SU-DHL-6 (cell line): ENCODE data around the gene ACSF3.

ENCODE experiments used
- H2AFZ ChIP-seq: fragments of 200-600 bp; sonication (generic); 2 replicates; pipeline ENCODE4 v1.6.1; 2014; ENCODE audit warnings: low read depth, mild to moderate bottlenecking, moderate library complexity, mixed read lengths, antibody characterized with exemption, low read length; ENCODE audit not compliant: severe bottlenecking
- H3F3A ChIP-seq: fragments of 200-600 bp; shearing (Covaris generic); 2 replicates; pipeline ENCODE4 v1.6.0; 2016; ENCODE audit warnings: antibody characterized with exemption, mild to moderate bottlenecking; ENCODE audit not compliant: insufficient read depth
- H3K27ac ChIP-seq: fragments of 200-600 bp; sonication (generic); 2 replicates; pipeline ENCODE4 v1.5.1; 2016; ENCODE audit warnings: low read depth, mild to moderate bottlenecking, low read length, moderate library complexity, mixed read lengths
- H3K27me3 ChIP-seq: fragments of 200-600 bp; sonication (generic), shearing (Covaris generic); 2 replicates; pipeline ENCODE4 v1.6.0; 2014; ENCODE audit warnings: mild to moderate bottlenecking, low read length
- H3K36me3 ChIP-seq: fragments of 200-600 bp; sonication (generic); 2 replicates; pipeline ENCODE4 v1.6.1; 2014; ENCODE audit warnings: mild to moderate bottlenecking, low read length, mixed read lengths
- H3K4me2 ChIP-seq: fragments of 300-600, 200-600 bp; shearing (Covaris generic), sonication (generic); 2 replicates; pipeline ENCODE4 v1.6.0; 2014; ENCODE audit warnings: low read length, low read depth, mild to moderate bottlenecking; ENCODE audit not compliant: poor library complexity, severe bottlenecking
- H3K4me3 ChIP-seq: fragments of 200-600 bp; sonication (generic); 2 replicates; pipeline ENCODE4 v1.5.1; 2014; ENCODE audit warnings: antibody characterized with exemption, low read length, mild to moderate bottlenecking, mixed read lengths; ENCODE audit not compliant: insufficient read depth, poor library complexity, severe bottlenecking
- H3K79me2 ChIP-seq: fragments of 200-600 bp; sonication (generic); 2 replicates; pipeline ENCODE4 v1.6.1; 2014; ENCODE audit warnings: mild to moderate bottlenecking, low read length, moderate library complexity; ENCODE audit not compliant: insufficient read depth
- H3K9ac ChIP-seq: fragments of 200-600 bp; sonication (generic); 2 replicates; pipeline ENCODE4 v1.7.0; 2014; ENCODE audit warnings: mild to moderate bottlenecking, low read length
- H3K9me2 ChIP-seq: fragments of 200-600 bp; sonication (generic); replicated peaks from 2 replicates; pipeline ENCODE4 v1.6.1; 2014; ENCODE audit warnings: low read length; ENCODE audit not compliant: insufficient read depth
- H3K9me3 ChIP-seq: fragments of 200-600 bp; sonication (generic); 2 replicates; pipeline ENCODE4 v1.6.1; 2014; ENCODE audit warnings: low read length, mixed read lengths; ENCODE audit not compliant: insufficient read depth
- H4K20me1 ChIP-seq: fragments of 200-600 bp; sonication (generic); 2 replicates; pipeline ENCODE4 v1.6.1; 2014; ENCODE audit warnings: low read depth, mild to moderate bottlenecking, antibody characterized with exemption, low read length, moderate library complexity, mixed read lengths
- CTCF ChIP-seq: fragments of 200-600 bp; sonication (generic); IDR thresholded peaks from one replicate; pipeline ENCODE4 v1.5.1; 2017; ENCODE audit warnings: antibody characterized with exemption, mild to moderate bottlenecking, low read length, moderate library complexity; ENCODE audit not compliant: insufficient read depth, poor library complexity, severe bottlenecking
- EZH2phosphoT487 ChIP-seq: fragments of 200-600 bp; sonication (generic), shearing (Covaris generic); conservative IDR thresholded peaks from 2 replicates; pipeline ENCODE4 v1.6.1; 2018; ENCODE audit warnings: mild to moderate bottlenecking, antibody characterized with exemption, low read length, moderate library complexity, mixed read lengths

Gene ACSF3

DNA sequence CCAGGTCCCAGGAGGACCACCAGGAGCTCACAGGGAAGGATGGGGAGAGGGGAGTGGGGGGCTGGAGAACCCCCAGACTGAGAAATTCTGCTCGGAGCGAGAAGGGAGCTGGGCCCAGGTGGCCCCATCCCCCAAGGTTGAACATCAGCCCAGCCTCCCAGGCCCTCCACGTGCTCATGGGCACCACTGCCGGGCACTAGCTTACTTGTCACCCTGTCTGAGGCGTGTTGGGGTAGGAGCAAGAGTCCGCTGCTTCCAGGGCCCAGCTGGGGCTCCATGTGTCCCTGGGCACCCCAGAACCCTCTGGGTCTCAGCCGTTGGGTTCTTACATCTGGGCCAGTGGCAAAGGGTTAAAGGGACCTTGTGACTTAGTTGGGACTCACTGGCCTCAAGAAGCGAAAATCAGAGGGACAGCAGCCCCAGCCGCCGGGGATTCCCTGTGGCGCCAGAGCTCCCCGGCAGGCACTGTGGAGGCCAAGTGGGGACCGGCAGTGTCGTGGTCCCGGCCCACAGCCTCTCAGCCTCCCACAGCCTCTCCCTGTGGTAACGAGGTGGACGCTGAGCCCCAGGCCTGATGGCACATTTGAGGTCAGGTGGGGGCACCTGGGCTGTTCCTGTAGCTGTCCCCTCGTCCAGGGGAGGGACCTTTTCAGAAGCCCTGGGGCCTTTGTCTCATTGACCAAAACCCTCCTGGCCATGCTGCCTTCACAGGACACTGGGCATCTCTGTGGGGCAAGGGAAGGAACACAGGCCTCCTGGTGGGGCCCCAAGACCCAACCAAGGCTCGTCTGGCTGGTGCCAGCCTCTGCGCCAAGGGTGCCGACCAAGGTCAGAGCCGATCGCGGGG is 44.2 kb downstream of the ACSF3 start:
- H3K36me3 ChIP-seq, result peaks cover 9% of the 10 kb centered on the region; the same call in 1 of the 2 replicates
- H3K9ac ChIP-seq, result no peak overlapping the region
- H2AFZ ChIP-seq, result no peak overlapping the region
- H4K20me1 ChIP-seq, result no peaks in the 10 kb centered on the region
- H3K9me2 ChIP-seq, result no peaks in the 10 kb centered on the region
- TF ChIP-seq CTCF (no peak), EZH2phosphoT487 (no peak)
- H3F3A ChIP-seq, result no peaks in the 10 kb centered on the region
- H3K9me3 ChIP-seq, result no peaks in the 10 kb centered on the region
- no peaks in the 10 kb centered on the region for H3K27me3 ChIP-seq
- H3K4me2 ChIP-seq, result no peak overlapping the region
- no peak overlapping the region for H3K4me3 ChIP-seq
- H3K79me2 ChIP-seq, result peaks cover under 1% of the 10 kb centered on the region
- H3K27ac ChIP-seq, result no peak overlapping the region

DNA sequence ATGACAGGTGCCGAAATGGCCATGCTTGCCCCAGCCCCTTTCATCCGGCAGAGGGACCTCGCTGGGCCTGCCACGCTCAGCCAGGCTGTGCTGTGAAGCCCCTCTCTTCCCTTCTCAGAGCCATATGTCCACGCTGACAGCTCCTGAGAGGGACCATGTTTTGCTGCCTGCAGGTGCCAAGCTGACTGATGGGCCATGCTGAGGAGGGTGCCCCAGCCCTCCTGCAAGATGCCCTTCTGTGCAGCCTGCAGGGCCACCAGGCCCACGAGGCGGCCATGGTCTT is 44.8 kb downstream of the ACSF3 start:
- Histone ChIP-seq H3K9me3 (no peaks in the 10 kb centered on the region), H3K36me3 (peaks cover 8% of the 10 kb centered on the region; the same call in 1 of the 2 replicates), H3K4me2 (no peak overlapping the region), H2AFZ (no peak overlapping the region), H3K27me3 (no peaks in the 10 kb centered on the region), H3K27ac (no peak overlapping the region), H3F3A (no peaks in the 10 kb centered on the region), H3K9me2 (no peaks in the 10 kb centered on the region), H3K4me3 (no peak overlapping the region), H3K79me2 (no peaks in the 10 kb centered on the region; the same call in 1 of the 2 replicates), H4K20me1 (no peaks in the 10 kb centered on the region), H3K9ac (no peak overlapping the region)
- TF ChIP-seq CTCF (no peak), EZH2phosphoT487 (no peak)

DNA sequence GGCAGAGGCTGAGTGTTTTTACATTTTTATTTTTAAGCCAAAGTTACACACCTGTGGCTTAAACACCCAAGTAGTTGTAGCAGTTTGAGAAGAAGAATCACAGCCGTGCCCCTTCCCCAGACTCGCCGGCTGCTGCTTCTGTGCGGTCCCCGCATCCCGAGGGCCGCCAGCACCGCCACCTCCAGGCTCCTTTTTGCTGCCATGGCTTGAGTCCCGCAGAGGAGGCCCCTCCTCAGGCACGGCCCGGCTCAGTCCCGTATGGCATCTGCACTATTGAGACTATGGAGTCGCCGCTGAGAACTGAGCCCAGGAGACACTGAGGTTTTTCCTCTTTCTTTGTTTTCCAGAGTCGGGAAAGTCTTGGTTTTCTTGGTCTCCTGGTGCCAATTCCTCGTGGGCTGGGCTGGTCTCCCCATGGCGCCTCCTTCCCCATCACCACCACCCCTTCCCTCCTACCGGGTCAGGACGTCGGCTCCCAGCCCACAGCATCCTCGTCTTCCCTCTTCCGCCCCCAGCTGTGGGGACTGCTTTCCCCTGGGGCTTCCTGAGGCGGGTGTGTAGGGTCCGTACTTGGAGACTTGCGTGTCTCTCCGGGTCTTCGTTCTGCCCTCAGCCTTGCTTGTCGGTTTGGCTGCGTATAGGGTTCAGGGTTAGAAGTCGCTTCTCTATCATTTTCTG is 45.3 kb downstream of the ACSF3 start:
- H4K20me1 ChIP-seq, result no peaks in the 10 kb centered on the region
- H3F3A ChIP-seq, result no peaks in the 10 kb centered on the region
- H3K9me2 ChIP-seq, result no peaks in the 10 kb centered on the region
- peaks cover 5% of the 10 kb centered on the region; the same call in 1 of the 2 replicates for H3K36me3 ChIP-seq
- H3K9ac ChIP-seq, result no peak overlapping the region
- H2AFZ ChIP-seq, result no peak overlapping the region
- H3K4me3 ChIP-seq, result no peak overlapping the region
- H3K27ac ChIP-seq, result no peak overlapping the region
- no peak overlapping the region for H3K4me2 ChIP-seq
- TF ChIP-seq CTCF (no peak), EZH2phosphoT487 (no peak)
- no peaks in the 10 kb centered on the region for H3K9me3 ChIP-seq
- no peaks in the 10 kb centered on the region for H3K27me3 ChIP-seq
- H3K79me2 ChIP-seq, result no peaks in the 10 kb centered on the region; the same call in 1 of the 2 replicates
